ENCODE results near the gene SEC22A.

The SEC22A gene

DNA sequence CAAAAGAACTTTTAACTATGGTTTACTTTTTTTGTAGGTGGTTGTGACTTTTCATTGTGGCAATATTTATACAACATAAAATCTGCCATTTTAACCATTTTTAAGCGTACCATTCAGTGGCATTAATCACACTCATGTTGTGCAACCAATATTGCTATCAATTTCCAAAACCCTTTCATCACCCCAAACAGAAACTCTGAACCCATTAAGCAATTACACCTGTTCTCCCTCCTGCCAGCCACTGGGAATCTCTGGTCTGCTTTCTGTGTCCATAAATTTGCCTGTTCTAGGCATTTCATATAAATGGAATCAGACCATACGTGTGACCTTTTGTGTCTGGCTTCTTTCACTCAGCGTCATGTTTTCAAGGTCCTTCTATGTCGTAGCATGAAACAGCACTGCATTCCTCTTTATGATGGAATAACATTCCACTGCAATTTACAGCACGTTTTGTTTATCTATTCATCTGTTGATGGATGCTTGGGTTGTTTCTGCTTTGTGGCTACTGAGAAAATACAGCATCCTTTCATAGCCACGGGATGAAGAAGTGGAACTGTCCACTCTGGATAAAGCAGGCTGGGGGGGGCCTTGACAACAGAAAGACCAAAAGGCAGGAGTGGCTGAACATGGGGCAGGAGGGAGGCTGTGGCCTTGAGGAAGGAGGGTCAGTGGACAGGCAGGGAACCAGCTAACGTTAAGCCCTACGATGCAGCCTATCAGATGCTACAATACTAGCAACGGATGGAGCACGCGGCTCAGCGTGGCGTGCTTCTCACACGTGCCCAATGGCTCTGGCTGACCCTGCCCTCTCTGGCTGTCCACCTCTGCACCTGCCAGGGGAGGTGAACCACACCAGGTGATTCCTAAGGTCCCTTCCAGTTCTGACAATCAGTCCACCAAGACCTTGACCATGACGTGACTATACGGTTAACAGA is 110.9 kb downstream of the SEC22A start:
- no peak overlapping the region for H3K4me3 ChIP-seq (replicated peaks in 1 of 2; ENCODE audit: low read depth in 2 of 2, low read length in 2 of 2)
- DNase-seq (ENCODE audit: low read depth in 2 of 2): no peak
- TF ChIP-seq, protein P1, sequence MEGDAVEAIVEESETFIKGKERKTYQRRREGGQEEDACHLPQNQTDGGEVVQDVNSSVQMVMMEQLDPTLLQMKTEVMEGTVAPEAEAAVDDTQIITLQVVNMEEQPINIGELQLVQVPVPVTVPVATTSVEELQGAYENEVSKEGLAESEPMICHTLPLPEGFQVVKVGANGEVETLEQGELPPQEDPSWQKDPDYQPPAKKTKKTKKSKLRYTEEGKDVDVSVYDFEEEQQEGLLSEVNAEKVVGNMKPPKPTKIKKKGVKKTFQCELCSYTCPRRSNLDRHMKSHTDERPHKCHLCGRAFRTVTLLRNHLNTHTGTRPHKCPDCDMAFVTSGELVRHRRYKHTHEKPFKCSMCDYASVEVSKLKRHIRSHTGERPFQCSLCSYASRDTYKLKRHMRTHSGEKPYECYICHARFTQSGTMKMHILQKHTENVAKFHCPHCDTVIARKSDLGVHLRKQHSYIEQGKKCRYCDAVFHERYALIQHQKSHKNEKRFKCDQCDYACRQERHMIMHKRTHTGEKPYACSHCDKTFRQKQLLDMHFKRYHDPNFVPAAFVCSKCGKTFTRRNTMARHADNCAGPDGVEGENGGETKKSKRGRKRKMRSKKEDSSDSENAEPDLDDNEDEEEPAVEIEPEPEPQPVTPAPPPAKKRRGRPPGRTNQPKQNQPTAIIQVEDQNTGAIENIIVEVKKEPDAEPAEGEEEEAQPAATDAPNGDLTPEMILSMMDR (IDR thresholded peaks at IDR 0.05; ENCODE audit: low read depth, low read length): no peak

DNA sequence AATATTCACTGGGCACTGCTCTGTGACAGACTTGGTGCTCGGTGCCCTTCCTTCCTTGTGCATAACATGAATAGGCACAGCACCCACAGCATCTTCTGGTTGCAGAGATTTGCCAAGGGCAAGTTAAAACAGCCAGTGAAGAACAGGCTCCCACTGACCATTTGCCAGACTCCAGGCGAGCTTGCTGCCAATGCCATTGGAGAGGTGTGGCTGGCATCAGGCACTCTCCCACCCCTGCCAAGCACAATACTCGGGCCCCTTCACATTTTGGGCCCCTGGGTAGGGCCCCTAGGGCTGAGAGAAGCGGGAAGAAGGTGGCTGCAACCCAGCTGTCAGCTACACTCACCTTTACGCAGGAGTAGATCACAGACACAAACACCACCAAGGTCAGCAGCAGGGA is 112.1 kb downstream of the SEC22A start:
- DNase-seq (ENCODE audit: low read depth in 2 of 2): no peak
- H3K4me3 ChIP-seq (replicated peaks in 1 of 2; ENCODE audit: low read depth in 2 of 2, low read length in 2 of 2): no peak overlapping the region
- TF ChIP-seq, protein P1 (IDR thresholded peaks at IDR 0.05; ENCODE audit: low read depth, low read length): no peak

DNA sequence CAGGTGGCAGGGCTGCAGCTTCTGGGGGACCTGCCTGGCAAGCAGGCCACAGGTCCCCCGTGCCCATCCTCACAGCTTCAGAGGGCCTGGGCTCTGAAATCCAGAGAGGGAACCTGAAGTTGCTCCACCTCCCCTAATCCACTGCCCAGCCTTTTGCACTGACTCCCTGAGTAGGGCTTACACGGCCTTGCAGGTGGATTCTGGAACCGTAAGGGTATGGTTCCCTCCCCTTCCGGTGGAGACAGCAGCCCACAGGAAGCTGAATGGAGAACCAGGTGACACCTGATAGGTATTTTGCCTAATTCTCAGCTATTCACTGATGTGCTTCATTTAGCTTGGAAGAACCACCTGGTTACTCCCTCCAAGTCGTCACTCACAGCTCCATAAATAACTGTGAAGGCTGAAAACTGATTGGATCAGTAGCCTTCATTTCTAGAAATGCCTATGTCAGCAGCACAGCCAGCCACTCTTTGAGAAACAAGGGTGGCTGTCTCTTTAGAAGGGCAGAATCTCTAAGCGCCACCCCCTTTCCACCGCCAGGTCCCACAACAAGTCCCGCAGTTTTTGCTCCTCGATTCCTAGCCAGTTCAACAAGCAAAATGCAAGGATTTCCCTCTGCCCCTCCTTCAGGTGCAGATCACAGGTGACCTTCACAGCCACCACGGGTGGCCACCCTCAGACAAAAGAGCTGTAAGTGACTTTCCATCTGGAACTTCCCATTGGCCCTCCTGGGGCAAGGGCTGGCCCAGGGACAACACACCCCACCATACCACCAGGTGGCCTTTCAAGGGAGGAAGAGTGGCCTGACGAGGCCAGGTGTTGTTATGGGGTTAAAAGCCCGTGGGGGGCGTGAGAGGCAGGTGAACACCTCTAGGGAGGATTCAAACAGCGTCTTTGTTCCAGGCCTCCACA is 112.9 kb downstream of the SEC22A start:
- no peak for DNase-seq (ENCODE audit: low read depth in 2 of 2)
- no peak overlapping the region for H3K4me3 ChIP-seq (replicated peaks in 1 of 2; ENCODE audit: low read depth in 2 of 2, low read length in 2 of 2)
- TF ChIP-seq, protein P1 (IDR thresholded peaks at IDR 0.05; ENCODE audit: low read depth, low read length): no peak

DNA sequence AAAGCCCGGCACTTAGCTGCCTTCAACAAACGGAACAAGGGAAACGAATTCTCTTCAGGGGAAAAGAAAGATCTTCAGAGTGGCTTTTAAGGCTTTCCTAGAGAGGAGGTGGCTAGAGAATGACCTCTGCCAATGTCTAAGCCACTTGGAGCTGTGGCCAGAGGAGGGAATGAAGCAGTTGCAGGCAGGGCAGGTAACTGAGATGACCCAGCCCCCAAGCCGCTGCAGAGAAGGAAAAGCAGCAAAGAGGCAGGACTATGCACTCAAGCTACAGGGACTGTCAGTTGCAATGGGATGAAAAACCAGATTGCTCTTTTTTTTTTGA is 113.5 kb downstream of the SEC22A start:
- DNase-seq (ENCODE audit: low read depth in 2 of 2): no peak
- TF ChIP-seq, protein P1 (IDR thresholded peaks at IDR 0.05; ENCODE audit: low read depth, low read length): no peak
- H3K4me3 ChIP-seq (replicated peaks in 1 of 2; ENCODE audit: low read depth in 2 of 2, low read length in 2 of 2): no peak overlapping the region

DNA sequence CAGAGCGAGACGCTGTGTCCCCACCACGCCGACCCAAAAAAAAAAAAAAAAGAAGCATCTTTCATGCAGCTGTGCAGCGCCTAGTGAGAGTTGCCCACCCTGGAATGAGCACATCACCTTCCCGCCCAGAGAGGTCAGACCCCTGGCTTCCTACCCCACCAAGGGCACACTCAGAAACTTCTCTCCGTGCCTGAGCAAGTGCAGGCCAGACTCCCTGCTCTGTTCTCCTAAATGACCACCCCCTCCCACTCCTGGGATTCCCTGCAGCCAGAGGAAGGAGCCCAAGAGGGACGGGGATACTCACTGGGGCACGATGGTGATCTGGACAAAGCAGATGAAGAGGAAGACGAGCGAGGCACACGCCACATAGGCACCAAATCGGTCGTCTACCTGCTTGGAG is 116.0 kb downstream of the SEC22A start:
- no peak for DNase-seq (ENCODE audit: low read depth in 2 of 2)
- H3K4me3 ChIP-seq (replicated peaks in 1 of 2; ENCODE audit: low read depth in 2 of 2, low read length in 2 of 2): no peak overlapping the region
- TF ChIP-seq, protein P1 (IDR thresholded peaks at IDR 0.05; ENCODE audit: low read depth, low read length): no peak

DNA sequence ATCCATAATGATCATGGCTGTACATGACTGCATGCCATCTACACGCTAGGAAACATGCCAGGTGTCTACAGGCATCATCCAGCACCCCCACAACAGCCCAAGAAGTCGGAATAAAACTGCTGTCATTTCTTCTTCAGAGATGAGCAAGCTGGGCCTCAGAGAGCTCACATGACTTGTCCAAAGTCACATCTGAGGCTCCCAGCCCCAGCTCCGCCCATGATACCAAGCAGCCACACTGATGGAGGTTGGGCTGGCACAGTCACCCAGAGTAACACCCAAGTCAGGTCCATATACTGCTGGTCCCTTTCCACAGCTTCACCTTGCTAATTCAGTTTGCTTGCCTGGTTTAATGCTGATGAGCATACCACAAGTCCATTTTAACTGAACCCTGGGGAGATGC is 116.6 kb downstream of the SEC22A start:
- TF ChIP-seq, protein P1 (IDR thresholded peaks at IDR 0.05; ENCODE audit: low read depth, low read length): no peak

More for the DNA sequence above, 116.6 kb downstream of the SEC22A start:
- H3K4me3 ChIP-seq (replicated peaks in 1 of 2; ENCODE audit: low read depth in 2 of 2, low read length in 2 of 2): no peak overlapping the region
- DNase-seq (ENCODE audit: low read depth in 2 of 2): no peak
